WTC11 (cell line): ENCODE data around the gene LOC101059915.
"Not testable (repeated sequence)": the region's sequence is repeated elsewhere in the genome, so short reads cannot be mapped to it uniquely, and the experiment has no call there.

Experiments used
- ATAC-seq: fragments of 200-7000 bp; cut with Tn5 transposase; 2 replicates; pipeline ENCODE4 v1.10.0; 2021; ENCODE audit warnings: mild to moderate bottlenecking, moderate library complexity
- CTCF ChIA-PET: fragments of 300-600 bp; sonication (Branson Sonifier 250); formaldehyde crosslinking; loops from one replicate; lab custom pipeline; 2021; ENCODE audit warnings: antibody characterized with exemption; lab: Charles Lee
- POLR2A ChIA-PET: fragments of 350-600 bp; sonication (Branson Sonifier 250); formaldehyde crosslinking; loops from one replicate; lab custom pipeline; 2021; ENCODE audit warnings: antibody characterized with exemption; lab: Charles Lee
- DNase-seq: peaks from one replicate; pipeline ENCODE4 v3.0.0; 2021; ENCODE audit warnings: low spot score
- H3K27ac Mint-ChIP-seq: 2 replicates; pipeline ENCODE4 v1.8.0; 2021; ENCODE audit warnings: mixed read lengths
- H3K27me3 Mint-ChIP-seq: 2 replicates; pipeline ENCODE4 v1.8.0; 2021; ENCODE audit warnings: low read depth, mild to moderate bottlenecking, moderate library complexity, mixed read lengths
- H3K36me3 Mint-ChIP-seq: 2 replicates; pipeline ENCODE4 v1.8.0; 2021; ENCODE audit warnings: mixed read lengths
- H3K4me1 Mint-ChIP-seq: 2 replicates; pipeline ENCODE4 v1.8.0; 2022; ENCODE audit warnings: mixed read lengths
- H3K4me3 Mint-ChIP-seq: 2 replicates; pipeline ENCODE4 v1.8.0; 2021; ENCODE audit warnings: mild to moderate bottlenecking, moderate library complexity, mixed read lengths
- H3K9me3 Mint-ChIP-seq: 2 replicates; pipeline ENCODE4 v1.8.0; 2021; ENCODE audit warnings: mixed read lengths
- ATF1 ChIP-seq: sonication (generic); formaldehyde crosslinking; IDR thresholded peaks from 2 replicates; pipeline ENCODE4 v1.8.1; 2023; ENCODE audit warnings: mild to moderate bottlenecking, moderate library complexity, missing genetic modification reagents
- CREB1 ChIP-seq: sonication (generic); formaldehyde crosslinking; IDR thresholded peaks from 2 replicates; pipeline ENCODE4 v1.8.0; 2023; ENCODE audit warnings: mild to moderate bottlenecking, missing genetic modification reagents
- CREM ChIP-seq: sonication (generic); formaldehyde crosslinking; IDR thresholded peaks from 2 replicates; pipeline ENCODE4 v1.8.1; 2022; ENCODE audit warnings: mild to moderate bottlenecking, missing genetic modification reagents, moderate library complexity
- ELF4 ChIP-seq: sonication (generic); formaldehyde crosslinking; IDR thresholded peaks from 2 replicates; pipeline ENCODE4 v1.8.1; 2022; ENCODE audit warnings: low read depth, mild to moderate bottlenecking, moderate library complexity, missing genetic modification reagents
- FOXJ3 ChIP-seq: sonication (generic); formaldehyde crosslinking; IDR thresholded peaks from 2 replicates; pipeline ENCODE4 v1.9.0; 2021; ENCODE audit warnings: missing genetic modification reagents, mild to moderate bottlenecking, borderline replicate concordance
- FOXP1 ChIP-seq: sonication (generic); formaldehyde crosslinking; IDR thresholded peaks from 2 replicates; pipeline ENCODE4 v1.8.0; 2022; ENCODE audit warnings: missing genetic modification reagents, mild to moderate bottlenecking, moderate library complexity, borderline replicate concordance
- GABPB1 ChIP-seq: sonication (generic); formaldehyde crosslinking; IDR thresholded peaks from 2 replicates; pipeline ENCODE4 v1.8.1; 2023; ENCODE audit warnings: mild to moderate bottlenecking, missing genetic modification reagents
- JAZF1 ChIP-seq: fragments of 250-450 bp; sonication (Bioruptor Pico); IDR thresholded peaks from 2 replicates; pipeline ENCODE4 v1.9.0; 2021; ENCODE audit warnings: moderate library complexity, mild to moderate bottlenecking, inconsistent platforms
- MXD4 ChIP-seq: fragments of 250-450 bp; sonication (Bioruptor Pico); IDR thresholded peaks from 2 replicates; pipeline ENCODE4 v1.8.0; 2021; ENCODE audit warnings: mild to moderate bottlenecking, moderate library complexity, borderline replicate concordance
- TEAD4 ChIP-seq: sonication (generic); formaldehyde crosslinking; IDR thresholded peaks from 2 replicates; pipeline ENCODE4 v1.8.0; 2022; ENCODE audit warnings: mild to moderate bottlenecking, missing genetic modification reagents
- TP53 ChIP-seq: sonication (generic); formaldehyde crosslinking; IDR thresholded peaks from 2 replicates; pipeline ENCODE4 v1.8.1; 2023; ENCODE audit warnings: mild to moderate bottlenecking, missing genetic modification reagents
- ZNF396 ChIP-seq: fragments of 250-450 bp; sonication (Bioruptor Pico); IDR thresholded peaks from 2 replicates; pipeline ENCODE4 v1.8.0; 2021; ENCODE audit warnings: mild to moderate bottlenecking, moderate library complexity, borderline replicate concordance
- TF ChIP-seq, protein P1 (sequence below): sonication (generic); formaldehyde crosslinking; IDR thresholded peaks from 2 replicates; pipeline ENCODE4 v1.8.1; 2023; ENCODE audit warnings: mild to moderate bottlenecking, missing genetic modification reagents, borderline replicate concordance
- TF ChIP-seq, protein P2 (sequence below): sonication (generic); formaldehyde crosslinking; IDR thresholded peaks from 2 replicates; pipeline ENCODE4 v1.8.0; 2022; ENCODE audit warnings: mild to moderate bottlenecking, missing genetic modification reagents
- TF ChIP-seq, protein P3 (sequence below): fragments of 200-600 bp; IDR thresholded peaks from 2 replicates; pipeline ENCODE4 v1.8.0; 2022; ENCODE audit warnings: antibody characterized with exemption

The LOC101059915 gene

GRCh38 chrX:71640002-71640401 lies 27.3 kb upstream of the LOC101059915 start (continued):
- TF ChIP-seq, protein P1, sequence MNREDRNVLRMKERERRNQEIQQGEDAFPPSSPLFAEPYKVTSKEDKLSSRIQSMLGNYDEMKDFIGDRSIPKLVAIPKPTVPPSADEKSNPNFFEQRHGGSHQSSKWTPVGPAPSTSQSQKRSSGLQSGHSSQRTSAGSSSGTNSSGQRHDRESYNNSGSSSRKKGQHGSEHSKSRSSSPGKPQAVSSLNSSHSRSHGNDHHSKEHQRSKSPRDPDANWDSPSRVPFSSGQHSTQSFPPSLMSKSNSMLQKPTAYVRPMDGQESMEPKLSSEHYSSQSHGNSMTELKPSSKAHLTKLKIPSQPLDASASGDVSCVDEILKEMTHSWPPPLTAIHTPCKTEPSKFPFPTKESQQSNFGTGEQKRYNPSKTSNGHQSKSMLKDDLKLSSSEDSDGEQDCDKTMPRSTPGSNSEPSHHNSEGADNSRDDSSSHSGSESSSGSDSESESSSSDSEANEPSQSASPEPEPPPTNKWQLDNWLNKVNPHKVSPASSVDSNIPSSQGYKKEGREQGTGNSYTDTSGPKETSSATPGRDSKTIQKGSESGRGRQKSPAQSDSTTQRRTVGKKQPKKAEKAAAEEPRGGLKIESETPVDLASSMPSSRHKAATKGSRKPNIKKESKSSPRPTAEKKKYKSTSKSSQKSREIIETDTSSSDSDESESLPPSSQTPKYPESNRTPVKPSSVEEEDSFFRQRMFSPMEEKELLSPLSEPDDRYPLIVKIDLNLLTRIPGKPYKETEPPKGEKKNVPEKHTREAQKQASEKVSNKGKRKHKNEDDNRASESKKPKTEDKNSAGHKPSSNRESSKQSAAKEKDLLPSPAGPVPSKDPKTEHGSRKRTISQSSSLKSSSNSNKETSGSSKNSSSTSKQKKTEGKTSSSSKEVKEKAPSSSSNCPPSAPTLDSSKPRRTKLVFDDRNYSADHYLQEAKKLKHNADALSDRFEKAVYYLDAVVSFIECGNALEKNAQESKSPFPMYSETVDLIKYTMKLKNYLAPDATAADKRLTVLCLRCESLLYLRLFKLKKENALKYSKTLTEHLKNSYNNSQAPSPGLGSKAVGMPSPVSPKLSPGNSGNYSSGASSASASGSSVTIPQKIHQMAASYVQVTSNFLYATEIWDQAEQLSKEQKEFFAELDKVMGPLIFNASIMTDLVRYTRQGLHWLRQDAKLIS (CRISPR knock-in tag), result no peak
- no peak for TF ChIP-seq FOXP1 (CRISPR knock-in tag)
- TF ChIP-seq, protein P2, sequence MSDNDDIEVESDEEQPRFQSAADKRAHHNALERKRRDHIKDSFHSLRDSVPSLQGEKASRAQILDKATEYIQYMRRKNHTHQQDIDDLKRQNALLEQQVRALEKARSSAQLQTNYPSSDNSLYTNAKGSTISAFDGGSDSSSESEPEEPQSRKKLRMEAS (CRISPR knock-in tag), result no peak
- TF ChIP-seq TP53 (CRISPR knock-in tag), result no peak
- TF ChIP-seq JAZF1, result no peak
- no peak for TF ChIP-seq MXD4 (CRISPR knock-in tag)
- TF ChIP-seq ATF1, result no peak
- TF ChIP-seq FOXJ3, result no peak
- no peak for TF ChIP-seq CREB1

DNA sequence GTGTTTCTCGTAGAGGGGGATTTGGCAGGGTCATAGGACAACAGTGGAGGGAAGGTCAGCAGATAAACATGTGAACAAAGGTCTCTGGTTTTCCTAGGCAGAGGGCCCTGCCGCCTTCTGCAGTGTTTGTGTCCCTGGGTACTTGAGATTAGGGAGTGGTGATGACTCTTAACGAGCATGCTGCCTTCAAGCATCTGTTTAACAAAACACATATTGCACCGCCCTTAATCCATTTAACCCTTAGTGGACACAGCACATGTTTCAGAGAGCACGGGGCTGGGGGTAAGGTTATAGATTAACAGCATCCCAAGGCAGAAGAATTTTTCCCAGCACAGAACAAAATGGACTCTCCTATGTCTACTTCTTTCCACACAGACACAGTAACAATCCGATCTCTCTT lies 22.9 kb upstream of the LOC101059915 start:
- POLR2A ChIA-PET, CTCF ChIA-PET, H3K4me3 Mint-ChIP-seq, DNase-seq, H3K27ac Mint-ChIP-seq, H3K27me3 Mint-ChIP-seq, ATAC-seq, H3K36me3 Mint-ChIP-seq, H3K9me3 Mint-ChIP-seq, H3K4me1 Mint-ChIP-seq: not testable (repeated sequence)

DNA sequence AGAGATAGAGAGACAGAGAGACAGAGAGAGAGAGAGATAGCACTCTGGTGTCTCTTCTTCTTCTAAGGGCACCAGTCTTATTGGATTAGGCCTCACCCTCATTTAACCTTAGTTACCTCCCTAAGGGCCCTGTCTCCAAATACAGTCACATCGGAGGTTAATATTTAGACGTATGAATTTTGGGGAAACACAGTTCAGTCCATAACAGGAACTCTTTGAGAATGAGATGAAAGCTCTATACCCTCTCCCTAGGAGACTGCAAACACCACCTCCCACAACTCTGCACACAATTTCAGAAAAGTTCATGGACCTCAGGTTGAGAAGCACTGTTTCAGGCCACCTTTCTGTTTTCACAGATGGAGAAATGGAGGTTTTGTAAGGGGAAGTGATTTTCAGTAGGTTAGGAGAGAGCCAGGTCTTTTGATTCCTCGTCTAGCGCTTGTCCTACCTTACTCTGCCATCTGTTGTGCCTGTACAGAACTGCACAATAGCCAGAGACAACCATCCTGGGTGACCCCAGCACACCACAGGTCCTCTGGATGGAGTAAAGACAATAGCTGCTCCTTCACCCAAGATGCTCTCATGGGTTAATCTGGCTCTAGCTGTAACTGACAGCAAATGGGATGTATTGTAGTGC lies 16.9 kb upstream of the LOC101059915 start:
- POLR2A ChIA-PET, result no interaction called here
- CTCF ChIA-PET, result interaction anchor here (1.0 to 3.2 kb wide), 2 partner anchors 27 to 28 kb away, joined by 4 to 10 read pairs; no protein-coding TSS in a partner anchor
- Mint-ChIP-seq H3K4me1 (no peaks in the 10 kb centered on the region), H3K9me3 (no peaks in the 10 kb centered on the region), H3K4me3 (no peak overlapping the region), H3K36me3 (peaks cover 3% of the 10 kb centered on the region; the same call in 1 of the 2 replicates), H3K27me3 (no peaks in the 10 kb centered on the region), H3K27ac (no peak overlapping the region)
- no peak for TF ChIP-seq CREM
- no peak for TF ChIP-seq TEAD4 (CRISPR knock-in tag)
- TF ChIP-seq ELF4 (CRISPR knock-in tag), result no peak
- no peak for TF ChIP-seq GABPB1 (CRISPR knock-in tag)
- ATAC-seq (peak; percentile 61), DNase-seq (no peak)

- Mint-ChIP-seq H3K4me3 (no peak overlapping the region), H3K27ac (no peak overlapping the region), H3K27me3 (no peaks in the 10 kb centered on the region; the same call in 1 of the 2 replicates), H3K9me3 (peaks cover 8% of the 10 kb centered on the region), H3K36me3 (no peaks in the 10 kb centered on the region), H3K4me1 (0 out of 2 replicates have a peak, but pooled peaks cover 2% of the 10 kb centered on the region)
- TF ChIP-seq ZNF396, result no peak
- TF ChIP-seq, protein P3, sequence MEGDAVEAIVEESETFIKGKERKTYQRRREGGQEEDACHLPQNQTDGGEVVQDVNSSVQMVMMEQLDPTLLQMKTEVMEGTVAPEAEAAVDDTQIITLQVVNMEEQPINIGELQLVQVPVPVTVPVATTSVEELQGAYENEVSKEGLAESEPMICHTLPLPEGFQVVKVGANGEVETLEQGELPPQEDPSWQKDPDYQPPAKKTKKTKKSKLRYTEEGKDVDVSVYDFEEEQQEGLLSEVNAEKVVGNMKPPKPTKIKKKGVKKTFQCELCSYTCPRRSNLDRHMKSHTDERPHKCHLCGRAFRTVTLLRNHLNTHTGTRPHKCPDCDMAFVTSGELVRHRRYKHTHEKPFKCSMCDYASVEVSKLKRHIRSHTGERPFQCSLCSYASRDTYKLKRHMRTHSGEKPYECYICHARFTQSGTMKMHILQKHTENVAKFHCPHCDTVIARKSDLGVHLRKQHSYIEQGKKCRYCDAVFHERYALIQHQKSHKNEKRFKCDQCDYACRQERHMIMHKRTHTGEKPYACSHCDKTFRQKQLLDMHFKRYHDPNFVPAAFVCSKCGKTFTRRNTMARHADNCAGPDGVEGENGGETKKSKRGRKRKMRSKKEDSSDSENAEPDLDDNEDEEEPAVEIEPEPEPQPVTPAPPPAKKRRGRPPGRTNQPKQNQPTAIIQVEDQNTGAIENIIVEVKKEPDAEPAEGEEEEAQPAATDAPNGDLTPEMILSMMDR, result 0 out of 2 replicates have a peak, but pooled peaks have one; percentile 24
- DNase-seq (peak; percentile 42), ATAC-seq (peak; percentile 60; the same call in 1 of the 2 replicates)
- ChIA-PET POLR2A (no interaction called here), CTCF (interaction anchor here (0.6 to 3.2 kb wide), 10 partner anchors 11 to 682 kb away, joined by 3 to 10 read pairs (median 3); no protein-coding TSS in a partner anchor)
Observed at GRCh38 chrX:71652405-71652804, 14.9 kb upstream of the LOC101059915 start.
